H1 (cell line): ENCODE measurements around the gene RMDN2.

Experiments
- CEBPB ChIP-seq: IDR thresholded peaks from 2 replicates; pipeline ENCODE4 v1.6.1; 2012; ENCODE audit warnings: low read depth, low read length
- CHD1 ChIP-seq: IDR thresholded peaks from 2 replicates; pipeline ENCODE4 v1.6.1; 2012; ENCODE audit warnings: low read depth, low read length, improper control_type of control experiment
- GTF2F1 ChIP-seq: IDR thresholded peaks from 2 replicates; pipeline ENCODE4 v1.6.1; 2012; ENCODE audit warnings: low read depth, low read length, improper control_type of control experiment, borderline replicate concordance
- JUND ChIP-seq: IDR thresholded peaks from 2 replicates; pipeline ENCODE4 v1.6.1; 2011; ENCODE audit warnings: mild to moderate bottlenecking, improper control_type of control experiment, low read length
- NRF1 ChIP-seq: IDR thresholded peaks from 2 replicates; pipeline ENCODE4 v1.6.1; 2011; ENCODE audit warnings: mild to moderate bottlenecking, low read depth, low read length, improper control_type of control experiment
- POLR2A ChIP-seq, 2 experiments: IDR thresholded peaks; 1 replicate in 1 of 2; 2 replicates in 1 of 2; pipeline ENCODE4 v1.6.1; 2011; ENCODE audit warnings: low read depth in 2 of 2, low read length in 2 of 2, mild to moderate bottlenecking in 2 of 2; ENCODE audit errors: control extremely low read depth in 1 of 2
- POLR2AphosphoS5 ChIP-seq: IDR thresholded peaks from 2 replicates; pipeline ENCODE4 v1.6.1; 2011; ENCODE audit warnings: low read depth, low read length
- SP1 ChIP-seq: IDR thresholded peaks from 2 replicates; pipeline ENCODE4 v1.6.1; 2011; ENCODE audit warnings: low read depth, low read length
- SP2 ChIP-seq: IDR thresholded peaks from 2 replicates; pipeline ENCODE4 v1.6.1; 2012; ENCODE audit warnings: mild to moderate bottlenecking, low read length, inconsistent platforms
- TAF7 ChIP-seq: optimal IDR thresholded peaks from 2 replicates; pipeline ENCODE3; 2011; ENCODE audit warnings: low read depth, mild to moderate bottlenecking, inconsistent platforms, low read length, moderate library complexity, borderline replicate concordance
- TF ChIP-seq, protein P1 (sequence below), 3 experiments: IDR thresholded peaks; 1 replicate in 2 of 3; 2 replicates in 1 of 3; pipeline versions ENCODE4 v1.5.1 to v1.6.1; 2011; ENCODE audit warnings: low read length in 3 of 3, mild to moderate bottlenecking in 3 of 3, inconsistent platforms in 2 of 3, low read depth in 1 of 3, moderate library complexity in 1 of 3; ENCODE audit not compliant: insufficient read depth in 1 of 3; ENCODE audit errors: control extremely low read depth in 1 of 3
- TF ChIP-seq, protein P2 (sequence below): IDR thresholded peaks from 2 replicates; pipeline ENCODE4 v1.6.1; 2012; ENCODE audit warnings: inconsistent platforms

DNA sequence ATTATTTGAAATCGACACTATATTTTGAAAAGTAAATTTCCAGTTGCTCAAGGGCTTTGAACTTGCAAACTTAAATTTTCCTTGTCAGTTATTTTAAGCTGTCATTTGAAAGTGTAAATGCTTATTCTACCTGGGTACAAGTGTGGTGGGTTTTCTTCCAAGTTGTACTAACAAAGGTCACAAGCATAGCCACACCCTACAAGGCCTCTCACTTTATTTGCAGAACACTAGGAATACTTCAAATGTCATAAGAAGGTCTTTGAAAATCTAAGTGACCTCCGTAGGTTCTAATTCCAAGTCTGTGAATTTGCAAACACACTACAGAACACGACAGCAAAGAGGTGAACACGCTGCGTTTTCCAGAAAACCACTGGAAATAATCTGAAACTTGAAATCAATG, 9.3 kb upstream of the RMDN2 start:
- TF ChIP-seq, protein P1, sequence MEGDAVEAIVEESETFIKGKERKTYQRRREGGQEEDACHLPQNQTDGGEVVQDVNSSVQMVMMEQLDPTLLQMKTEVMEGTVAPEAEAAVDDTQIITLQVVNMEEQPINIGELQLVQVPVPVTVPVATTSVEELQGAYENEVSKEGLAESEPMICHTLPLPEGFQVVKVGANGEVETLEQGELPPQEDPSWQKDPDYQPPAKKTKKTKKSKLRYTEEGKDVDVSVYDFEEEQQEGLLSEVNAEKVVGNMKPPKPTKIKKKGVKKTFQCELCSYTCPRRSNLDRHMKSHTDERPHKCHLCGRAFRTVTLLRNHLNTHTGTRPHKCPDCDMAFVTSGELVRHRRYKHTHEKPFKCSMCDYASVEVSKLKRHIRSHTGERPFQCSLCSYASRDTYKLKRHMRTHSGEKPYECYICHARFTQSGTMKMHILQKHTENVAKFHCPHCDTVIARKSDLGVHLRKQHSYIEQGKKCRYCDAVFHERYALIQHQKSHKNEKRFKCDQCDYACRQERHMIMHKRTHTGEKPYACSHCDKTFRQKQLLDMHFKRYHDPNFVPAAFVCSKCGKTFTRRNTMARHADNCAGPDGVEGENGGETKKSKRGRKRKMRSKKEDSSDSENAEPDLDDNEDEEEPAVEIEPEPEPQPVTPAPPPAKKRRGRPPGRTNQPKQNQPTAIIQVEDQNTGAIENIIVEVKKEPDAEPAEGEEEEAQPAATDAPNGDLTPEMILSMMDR (IDR thresholded peaks at IDR 0.05; ENCODE audit: control extremely low read depth in 1 of 3, insufficient read depth in 1 of 3, low read depth in 1 of 3, low read length in 3 of 3): no peak
- TF ChIP-seq POLR2AphosphoS5 (no peak), GTF2F1 (no peak), JUND (no peak), SP1 (no peak), CEBPB (no peak), CHD1 (no peak), POLR2A (IDR thresholded peaks at IDR 0.05; ENCODE audit: control extremely low read depth in 1 of 2, low read depth in 2 of 2, low read length in 2 of 2) (no peak), TAF7 (no peak), NRF1 (no peak), SP2 (no peak)
- TF ChIP-seq, protein P2, sequence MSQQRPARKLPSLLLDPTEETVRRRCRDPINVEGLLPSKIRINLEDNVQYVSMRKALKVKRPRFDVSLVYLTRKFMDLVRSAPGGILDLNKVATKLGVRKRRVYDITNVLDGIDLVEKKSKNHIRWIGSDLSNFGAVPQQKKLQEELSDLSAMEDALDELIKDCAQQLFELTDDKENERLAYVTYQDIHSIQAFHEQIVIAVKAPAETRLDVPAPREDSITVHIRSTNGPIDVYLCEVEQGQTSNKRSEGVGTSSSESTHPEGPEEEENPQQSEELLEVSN: no peak
